Measurements from ENCODE around the gene PHIP. TPM values are rescaled to one million over a fixed set of nuclear protein-coding genes. Genes with fewer than 3 reads are reported as not detected.

PHIP gene
- total and polyA plus RNA-seq, 2 experiments from 2014 or later: 48.0 to 65.4 TPM

DNA sequence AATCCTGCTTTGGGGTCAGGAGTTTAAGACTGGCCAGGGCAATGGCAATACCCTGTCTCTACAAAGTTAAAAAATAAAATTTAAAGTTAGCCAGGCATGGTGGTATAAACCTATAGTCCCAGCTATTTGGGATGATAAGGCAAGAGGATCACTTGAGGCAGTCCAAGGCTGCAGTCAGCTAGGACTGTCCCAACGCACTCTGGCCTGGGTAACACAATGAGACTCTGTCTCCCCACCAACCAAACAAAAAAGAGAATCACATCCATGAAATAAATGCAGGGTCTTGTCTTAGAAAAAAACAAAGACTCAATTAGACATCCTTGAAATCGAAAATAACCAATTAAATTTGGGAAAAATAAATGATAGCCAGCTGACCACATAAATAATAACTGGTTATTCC lies 88.9 kb downstream of the PHIP start:
- H3F3A ChIP-seq (replicated peaks; ENCODE audit: low read depth): no peaks in the 10 kb centered on the region
- no peaks in the 10 kb centered on the region for H3K79me2 ChIP-seq (replicated peaks; ENCODE audit: insufficient read depth)
- Mint-ChIP-seq H3K36me3 (ENCODE audit: low read depth) (peaks cover 75% of the 10 kb centered on the region), H3K9me3 (no peaks in the 10 kb centered on the region), H3K4me1 (no peaks in the 10 kb centered on the region), H3K4me3 (no peak overlapping the region), H3K27ac (no peak overlapping the region), H3K27me3 (ENCODE audit: insufficient read depth, low read depth, poor library complexity) (no peaks in the 10 kb centered on the region)
- DNase-seq (ENCODE audit: low spot score) (no peak), ATAC-seq (no peak)
- H4K20me1 ChIP-seq (replicated peaks; ENCODE audit: insufficient read depth): no peaks in the 10 kb centered on the region; the same call in 1 of the 2 replicates
- H3K4me1 ChIP-seq (ENCODE audit: insufficient read depth): no peaks in the 10 kb centered on the region
- no peak overlapping the region for H3K4me2 ChIP-seq
- H3K36me3 ChIP-seq (ENCODE audit: insufficient read depth): peaks cover 51% of the 10 kb centered on the region
- H3K4me3 ChIP-seq: no peak overlapping the region
- no peaks in the 10 kb centered on the region for H3K9me2 ChIP-seq (ENCODE audit: insufficient read depth)
- no peaks in the 10 kb centered on the region for H3K27me3 ChIP-seq (ENCODE audit: insufficient read depth)
- TF ChIP-seq ZNF331 (CRISPR knock-in tag; IDR thresholded peaks at IDR 0.05; ENCODE audit: low read depth): no peak
- TF ChIP-seq NANOG (IDR thresholded peaks at IDR 0.05; ENCODE audit: borderline replicate concordance): no peak
- TF ChIP-seq CREB1 (CRISPR knock-in tag; IDR thresholded peaks at IDR 0.05; ENCODE audit: low read depth): no peak
- TF ChIP-seq, protein P1, sequence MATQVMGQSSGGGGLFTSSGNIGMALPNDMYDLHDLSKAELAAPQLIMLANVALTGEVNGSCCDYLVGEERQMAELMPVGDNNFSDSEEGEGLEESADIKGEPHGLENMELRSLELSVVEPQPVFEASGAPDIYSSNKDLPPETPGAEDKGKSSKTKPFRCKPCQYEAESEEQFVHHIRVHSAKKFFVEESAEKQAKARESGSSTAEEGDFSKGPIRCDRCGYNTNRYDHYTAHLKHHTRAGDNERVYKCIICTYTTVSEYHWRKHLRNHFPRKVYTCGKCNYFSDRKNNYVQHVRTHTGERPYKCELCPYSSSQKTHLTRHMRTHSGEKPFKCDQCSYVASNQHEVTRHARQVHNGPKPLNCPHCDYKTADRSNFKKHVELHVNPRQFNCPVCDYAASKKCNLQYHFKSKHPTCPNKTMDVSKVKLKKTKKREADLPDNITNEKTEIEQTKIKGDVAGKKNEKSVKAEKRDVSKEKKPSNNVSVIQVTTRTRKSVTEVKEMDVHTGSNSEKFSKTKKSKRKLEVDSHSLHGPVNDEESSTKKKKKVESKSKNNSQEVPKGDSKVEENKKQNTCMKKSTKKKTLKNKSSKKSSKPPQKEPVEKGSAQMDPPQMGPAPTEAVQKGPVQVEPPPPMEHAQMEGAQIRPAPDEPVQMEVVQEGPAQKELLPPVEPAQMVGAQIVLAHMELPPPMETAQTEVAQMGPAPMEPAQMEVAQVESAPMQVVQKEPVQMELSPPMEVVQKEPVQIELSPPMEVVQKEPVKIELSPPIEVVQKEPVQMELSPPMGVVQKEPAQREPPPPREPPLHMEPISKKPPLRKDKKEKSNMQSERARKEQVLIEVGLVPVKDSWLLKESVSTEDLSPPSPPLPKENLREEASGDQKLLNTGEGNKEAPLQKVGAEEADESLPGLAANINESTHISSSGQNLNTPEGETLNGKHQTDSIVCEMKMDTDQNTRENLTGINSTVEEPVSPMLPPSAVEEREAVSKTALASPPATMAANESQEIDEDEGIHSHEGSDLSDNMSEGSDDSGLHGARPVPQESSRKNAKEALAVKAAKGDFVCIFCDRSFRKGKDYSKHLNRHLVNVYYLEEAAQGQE (IDR thresholded peaks at IDR 0.05; ENCODE audit: unreplicated experiment): no peak
- TF ChIP-seq STAT1 (IDR thresholded peaks at IDR 0.05; ENCODE audit: unreplicated experiment): no peak
- H3K27ac ChIP-seq (ENCODE audit: low read depth): no peak overlapping the region
- no peak overlapping the region for H2AFZ ChIP-seq

DNA sequence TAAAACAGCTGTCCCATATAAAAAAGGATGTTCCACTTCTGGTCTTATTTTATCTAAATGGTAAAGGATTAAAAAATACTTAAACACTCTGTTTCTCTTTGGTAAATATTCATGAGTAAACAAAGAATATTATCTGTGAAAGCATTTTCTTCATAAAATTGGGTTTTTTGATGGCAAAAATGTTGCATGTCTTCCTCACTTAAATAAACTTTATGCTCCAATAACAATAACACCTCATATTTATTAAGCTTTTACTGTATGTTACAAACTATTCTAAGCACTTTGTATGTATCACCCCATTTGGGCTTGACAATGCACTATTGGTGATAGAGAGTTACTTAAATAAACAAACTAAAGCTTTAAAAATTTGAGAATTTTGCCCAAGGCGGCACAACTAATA lies 91.9 kb downstream of the PHIP start:
- Histone ChIP-seq H3F3A (replicated peaks; ENCODE audit: low read depth) (no peaks in the 10 kb centered on the region), H3K79me2 (replicated peaks; ENCODE audit: insufficient read depth) (no peaks in the 10 kb centered on the region; the same call in 1 of the 2 replicates), H3K4me3 (no peak overlapping the region), H4K20me1 (replicated peaks; ENCODE audit: insufficient read depth) (no peaks in the 10 kb centered on the region; the same call in none of the 2 replicates), H3K27me3 (ENCODE audit: insufficient read depth) (no peaks in the 10 kb centered on the region), H3K4me1 (ENCODE audit: insufficient read depth) (no peaks in the 10 kb centered on the region), H3K27ac (ENCODE audit: low read depth) (no peak overlapping the region), H3K9me2 (ENCODE audit: insufficient read depth) (no peaks in the 10 kb centered on the region), H3K4me2 (no peak overlapping the region), H3K36me3 (ENCODE audit: insufficient read depth) (peaks cover 70% of the 10 kb centered on the region), H2AFZ (no peak overlapping the region)
- Mint-ChIP-seq H3K27me3 (ENCODE audit: insufficient read depth, low read depth, poor library complexity) (no peaks in the 10 kb centered on the region), H3K9me3 (no peaks in the 10 kb centered on the region), H3K36me3 (ENCODE audit: low read depth) (peaks cover 74% of the 10 kb centered on the region), H3K4me1 (no peaks in the 10 kb centered on the region), H3K4me3 (no peak overlapping the region), H3K27ac (no peak overlapping the region)
- no peak for ATAC-seq
- DNase-seq (ENCODE audit: low spot score): no peak
- no peak for TF ChIP-seq EZH2phosphoT487 (IDR thresholded peaks at IDR 0.05; ENCODE audit: unreplicated experiment)
- TF ChIP-seq ZNF114 (CRISPR knock-in tag; IDR thresholded peaks at IDR 0.05): no peak
- no peak for TF ChIP-seq CTCF (conservative IDR thresholded peaks at IDR 0.05; ENCODE audit: low read depth in 2 of 2)
- TF ChIP-seq EZH2 (IDR thresholded peaks at IDR 0.05; ENCODE audit: low read depth, unreplicated experiment): no peak
- no peak for TF ChIP-seq CREB1 (CRISPR knock-in tag; IDR thresholded peaks at IDR 0.05; ENCODE audit: low read depth)
- TF ChIP-seq, protein P1 (IDR thresholded peaks at IDR 0.05; ENCODE audit: unreplicated experiment): no peak
- TF ChIP-seq STAT1 (IDR thresholded peaks at IDR 0.05; ENCODE audit: unreplicated experiment): no peak
